ENCODE data around the gene ADIG. TPM values are rescaled to one million over a fixed set of nuclear protein-coding genes. Genes with fewer than 3 reads are reported as not detected.

ADIG gene
- total and polyA plus RNA-seq, 4 donors, result not detected

Other genes starting within 250 kb of the ADIG start
- not detected for gene LBP, start 234.7 kb upstream of the ADIG start, total RNA-seq
- not detected for gene LBP, start 234.7 kb upstream of the ADIG start, polyA plus RNA-seq (ENCODE audit: insufficient read length in 2 of 2)
- 10 to 100 TPM; 10.2 to 12.7 TPM for gene SNHG17, start 145.9 kb upstream of the ADIG start, total RNA-seq
- 10 to 100 TPM; 27.0 to 32.3 TPM for gene SNHG17, start 145.9 kb upstream of the ADIG start, polyA plus RNA-seq (ENCODE audit: insufficient read length in 2 of 2)
- 10 to 100 TPM; 32.8 to 53.6 TPM for gene RALGAPB, start 108.4 kb upstream of the ADIG start, total RNA-seq
- 10 to 100 TPM; 35.1 to 37.4 TPM for gene RALGAPB, start 108.4 kb upstream of the ADIG start, polyA plus RNA-seq (ENCODE audit: insufficient read length in 2 of 2)
- gene ARHGAP40, start 20.6 kb downstream of the ADIG start, total RNA-seq, result not detected
- under 1 TPM; 0.15 to 0.25 TPM for gene ARHGAP40, start 20.6 kb downstream of the ADIG start, polyA plus RNA-seq (ENCODE audit: insufficient read length in 2 of 2)
- 10 to 100 TPM in 1 of 2 donors, 1 to 10 TPM in 1; 3.1 to 18.5 TPM for gene SLC32A1, start 143.3 kb downstream of the ADIG start, total RNA-seq
- 10 to 100 TPM; 44.1 to 51.5 TPM for gene SLC32A1, start 143.3 kb downstream of the ADIG start, polyA plus RNA-seq (ENCODE audit: insufficient read length in 2 of 2)
- 1 to 10 TPM; 7.1 to 8.8 TPM for gene ACTR5, start 167.3 kb downstream of the ADIG start, total RNA-seq
- gene ACTR5, start 167.3 kb downstream of the ADIG start, polyA plus RNA-seq (ENCODE audit: insufficient read length in 2 of 2), result 10 to 100 TPM in 1 of 2 donors, 1 to 10 TPM in 1; 9.0 to 10.9 TPM
- 10 to 100 TPM; 22.0 to 28.6 TPM for gene PPP1R16B, start 224.5 kb downstream of the ADIG start, total RNA-seq
- gene PPP1R16B, start 224.5 kb downstream of the ADIG start, polyA plus RNA-seq (ENCODE audit: insufficient read length in 2 of 2), result 10 to 100 TPM; 47.0 to 55.2 TPM